Astrocyte (in vitro differentiated cells and primary cell): ENCODE data around the gene TPRKB.

Experiments
- EZH2 ChIP-seq: IDR thresholded peaks from 2 replicates; pipeline ENCODE4 v1.6.1; 2012; ENCODE audit warnings: mild to moderate bottlenecking, low read length, inconsistent platforms; ENCODE audit not compliant: insufficient read depth
- TF ChIP-seq, protein P1 (sequence below): IDR thresholded peaks from 2 replicates; pipeline ENCODE4 v1.5.1; 2011; ENCODE audit warnings: low read depth, mild to moderate bottlenecking, inconsistent platforms, low read length, moderate library complexity; ENCODE audit not compliant: insufficient read depth

- TF ChIP-seq, protein P1, sequence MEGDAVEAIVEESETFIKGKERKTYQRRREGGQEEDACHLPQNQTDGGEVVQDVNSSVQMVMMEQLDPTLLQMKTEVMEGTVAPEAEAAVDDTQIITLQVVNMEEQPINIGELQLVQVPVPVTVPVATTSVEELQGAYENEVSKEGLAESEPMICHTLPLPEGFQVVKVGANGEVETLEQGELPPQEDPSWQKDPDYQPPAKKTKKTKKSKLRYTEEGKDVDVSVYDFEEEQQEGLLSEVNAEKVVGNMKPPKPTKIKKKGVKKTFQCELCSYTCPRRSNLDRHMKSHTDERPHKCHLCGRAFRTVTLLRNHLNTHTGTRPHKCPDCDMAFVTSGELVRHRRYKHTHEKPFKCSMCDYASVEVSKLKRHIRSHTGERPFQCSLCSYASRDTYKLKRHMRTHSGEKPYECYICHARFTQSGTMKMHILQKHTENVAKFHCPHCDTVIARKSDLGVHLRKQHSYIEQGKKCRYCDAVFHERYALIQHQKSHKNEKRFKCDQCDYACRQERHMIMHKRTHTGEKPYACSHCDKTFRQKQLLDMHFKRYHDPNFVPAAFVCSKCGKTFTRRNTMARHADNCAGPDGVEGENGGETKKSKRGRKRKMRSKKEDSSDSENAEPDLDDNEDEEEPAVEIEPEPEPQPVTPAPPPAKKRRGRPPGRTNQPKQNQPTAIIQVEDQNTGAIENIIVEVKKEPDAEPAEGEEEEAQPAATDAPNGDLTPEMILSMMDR = no peak
- TF ChIP-seq EZH2 = no peak
Measured at GRCh38 chr2:73746015-73746876, 9.1 kb upstream of the TPRKB start.
